Measurements from ENCODE around the gene ZBTB20. TPM values are rescaled to one million over a fixed set of nuclear protein-coding genes. Genes with fewer than 3 reads are reported as not detected.
A peak's percentile ranks its signal among the peaks of the same experiment; 100 is the strongest.

ZBTB20 gene
- total RNA-seq, 4 donors from 2014 or later: 46.1 to 102 (median 81.9) TPM

- peak; percentile 97 for DNase-seq (ENCODE audit: low spot score)
- ATAC-seq (ENCODE audit: low FRiP score): peak; percentile 94
- no peak for TF ChIP-seq CTCF (IDR thresholded peaks at IDR 0.05)
Observed at GRCh38 chr3:115147329-115148141, 447 bp upstream of the ZBTB20 start.

- TF ChIP-seq CTCF (IDR thresholded peaks at IDR 0.05): no peak
- ATAC-seq (ENCODE audit: low FRiP score) (peak; percentile 22), DNase-seq (ENCODE audit: low spot score) (no peak)
Observed at GRCh38 chr3:115146032-115146417, 1.1 kb downstream of the ZBTB20 start.

- no peak for TF ChIP-seq CTCF (IDR thresholded peaks at IDR 0.05)
- DNase-seq (ENCODE audit: low spot score): no peak
- ATAC-seq (ENCODE audit: low FRiP score): no peak
Observed at GRCh38 chr3:115141033-115141757, 5.9 kb downstream of the ZBTB20 start.

GRCh38 chr3:115139072-115139471, 8.0 kb downstream of the ZBTB20 start:
- DNase-seq (ENCODE audit: low spot score) (no peak), ATAC-seq (ENCODE audit: low FRiP score) (no peak)
- no peak for TF ChIP-seq CTCF (IDR thresholded peaks at IDR 0.05)

- DNase-seq (ENCODE audit: low spot score) (no peak), ATAC-seq (ENCODE audit: low FRiP score) (no peak)
- no peak for TF ChIP-seq CTCF (IDR thresholded peaks at IDR 0.05)
Observed at GRCh38 chr3:115134648-115135347, 12.3 kb downstream of the ZBTB20 start.

- ATAC-seq (ENCODE audit: low FRiP score) (no peak), DNase-seq (ENCODE audit: low spot score) (no peak)
- TF ChIP-seq CTCF (IDR thresholded peaks at IDR 0.05): no peak
Observed at GRCh38 chr3:115127208-115127607, 19.9 kb downstream of the ZBTB20 start.

Data from omental fat pad (tissue), 4 donors.